Activated CD4-positive, alpha-beta T cell treated with anti-CD3 and anti-CD28 coated beads, Interleukin-10, Interleukin-2, amounts not matched to agents 100 ng/mL and 50 ng/mL, durations not matched to agents 16 hours and 8 hours (primary cell): ENCODE measurements around the gene ZNF57.
A peak's percentile ranks its signal among the peaks of the same experiment; 100 is the strongest.
"Not testable (repeated sequence)": the region's sequence is repeated elsewhere in the genome, so short reads cannot be mapped to it uniquely, and the experiment has no call there.

Experiments
- DNase-seq: peaks from one replicate; pipeline ENCODE4 v3.0.0-alpha.2; 2020

ZNF57 gene

DNA sequence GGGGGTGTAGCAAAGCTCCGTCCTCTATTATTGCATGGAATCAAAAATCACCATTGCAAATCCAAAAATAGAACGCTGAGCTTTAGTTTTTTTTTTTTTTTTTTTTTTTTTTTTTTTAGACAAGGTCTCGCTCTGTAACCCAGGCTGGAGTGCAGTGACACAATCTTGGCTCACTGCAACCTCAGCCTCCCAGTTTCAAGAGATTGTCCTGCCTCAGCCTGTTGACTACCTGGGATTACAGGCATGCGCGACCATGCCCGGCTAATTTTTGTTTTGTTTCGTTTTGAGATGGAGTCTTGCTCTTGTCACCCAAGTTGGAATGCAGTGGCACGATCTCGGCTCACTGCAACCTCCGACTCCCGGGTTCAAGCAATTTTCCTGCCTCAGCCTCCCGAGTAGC is 59.4 kb downstream of the ZNF57 start:
- DNase-seq, result no peak

DNA sequence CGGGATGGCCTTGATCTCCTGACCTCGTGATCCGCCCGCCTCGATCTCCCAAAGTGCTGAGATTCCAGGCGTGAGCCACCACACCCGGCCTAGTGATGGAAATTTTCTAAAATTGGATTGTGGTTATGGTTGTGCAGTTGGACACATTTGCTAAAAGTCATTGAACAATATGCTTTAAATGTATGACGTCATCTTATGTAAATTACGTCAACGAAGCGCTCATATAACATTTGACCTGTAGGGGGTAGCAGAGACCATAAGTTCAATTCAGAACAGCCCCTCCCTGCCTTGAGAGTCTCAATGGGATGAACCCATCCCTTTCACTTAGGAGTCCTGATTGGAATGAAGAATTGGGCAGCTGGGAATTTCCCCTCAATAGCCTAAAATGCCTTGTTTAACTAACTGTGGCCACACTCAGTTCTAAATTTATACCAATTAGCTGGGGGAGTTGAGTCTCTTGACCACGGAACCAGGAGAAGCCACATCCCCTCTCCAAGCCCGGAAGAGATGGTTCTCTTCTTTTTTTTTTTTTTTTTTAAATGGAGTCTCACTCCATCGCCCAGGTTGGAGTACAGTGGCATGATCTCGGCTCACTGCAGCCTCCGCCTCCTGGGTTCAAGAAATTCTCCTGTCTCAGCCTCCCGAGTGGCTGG is 61.4 kb downstream of the ZNF57 start:
- peak; percentile 65 for DNase-seq

DNA sequence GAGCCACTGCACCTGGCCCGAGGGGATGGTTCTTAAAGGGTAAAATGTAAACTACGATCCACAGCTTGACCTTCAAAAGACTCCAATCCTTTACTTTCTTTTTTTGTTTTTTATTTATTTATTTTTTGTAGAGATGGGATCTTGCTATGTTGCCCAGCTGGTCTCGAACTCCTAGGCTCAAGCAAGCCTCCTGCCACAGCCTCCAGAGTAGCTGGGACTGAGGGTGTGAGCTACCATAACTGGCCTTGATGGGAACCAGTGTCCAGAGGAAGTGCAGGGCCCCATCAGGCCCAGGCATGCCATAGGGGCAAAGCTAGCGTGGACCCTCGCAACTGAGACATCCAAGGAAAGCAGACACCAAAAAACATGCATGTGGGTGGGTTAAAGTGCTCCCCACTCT is 62.4 kb downstream of the ZNF57 start:
- no peak for DNase-seq

DNA sequence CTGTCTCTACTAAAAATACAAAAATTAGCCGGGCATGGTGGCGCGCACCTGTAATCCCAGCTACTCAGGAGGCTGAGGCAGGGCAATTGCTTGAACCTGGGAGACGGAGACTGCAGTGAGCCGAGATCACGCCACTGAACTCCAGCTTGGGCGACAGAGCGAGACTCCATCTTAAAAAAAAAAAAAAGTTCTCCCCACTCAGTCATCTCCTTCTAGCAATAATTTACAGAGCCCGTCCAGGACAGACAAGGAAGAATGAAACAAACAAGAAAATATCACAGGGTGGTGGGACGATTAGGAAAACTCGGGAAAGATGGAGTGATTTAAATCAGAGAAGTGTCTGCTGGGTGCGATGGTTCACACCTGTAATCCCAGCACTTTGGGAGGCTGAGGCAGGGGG is 62.9 kb downstream of the ZNF57 start:
- DNase-seq, result not testable (repeated sequence)

DNA sequence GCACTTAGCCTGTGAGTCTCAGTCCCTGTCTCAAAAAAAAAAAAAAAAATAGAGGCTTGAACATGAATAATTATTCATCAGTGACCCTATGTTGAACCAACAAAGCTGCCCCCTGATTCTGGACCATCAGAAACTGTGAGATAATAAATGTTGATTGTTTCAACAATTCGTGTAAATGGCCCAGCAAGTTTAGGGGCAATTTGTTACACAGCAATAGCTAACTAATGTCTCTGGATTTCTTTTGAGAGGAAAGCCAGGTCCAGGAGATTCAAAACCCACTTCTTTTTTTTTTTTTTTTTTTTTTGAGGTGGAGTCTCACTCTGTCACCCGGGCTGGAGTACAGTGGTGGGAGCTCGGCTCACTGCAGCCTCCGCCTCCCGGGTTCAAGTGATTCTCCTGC is 64.1 kb downstream of the ZNF57 start:
- no peak for DNase-seq

DNA sequence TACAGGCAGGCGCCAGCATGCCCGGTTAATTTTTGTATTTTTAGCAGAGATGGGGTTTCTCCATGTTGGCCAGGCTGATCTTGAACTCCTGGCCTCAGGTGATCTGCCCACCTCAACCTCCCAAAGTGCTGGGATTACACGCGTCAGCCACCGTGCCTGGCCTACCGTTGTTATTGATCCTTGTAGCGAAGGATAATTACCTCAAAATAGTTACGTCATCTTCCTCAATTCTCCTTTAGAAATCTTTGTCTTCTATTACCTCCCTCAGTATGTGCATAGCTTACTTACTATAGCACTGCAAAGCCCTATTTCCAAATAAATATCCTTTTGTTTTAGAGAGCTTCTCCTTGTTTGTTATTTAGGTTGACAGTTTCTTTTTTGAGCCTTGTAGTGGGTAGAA is 67.2 kb downstream of the ZNF57 start:
- no peak for DNase-seq
